NCI-H1436 treated with DMSO at 0.1 percent for 48 hours (cell line): ENCODE measurements around the gene SLC22A7.
"Not testable (repeated sequence)": the region's sequence is repeated elsewhere in the genome, so short reads cannot be mapped to it uniquely, and the experiment has no call there.

Experiments used
- DNase-seq: peaks from one replicate; lab custom pipeline; 2025; lab: John Stamatoyannopoulos, UW

The SLC22A7 gene

DNA sequence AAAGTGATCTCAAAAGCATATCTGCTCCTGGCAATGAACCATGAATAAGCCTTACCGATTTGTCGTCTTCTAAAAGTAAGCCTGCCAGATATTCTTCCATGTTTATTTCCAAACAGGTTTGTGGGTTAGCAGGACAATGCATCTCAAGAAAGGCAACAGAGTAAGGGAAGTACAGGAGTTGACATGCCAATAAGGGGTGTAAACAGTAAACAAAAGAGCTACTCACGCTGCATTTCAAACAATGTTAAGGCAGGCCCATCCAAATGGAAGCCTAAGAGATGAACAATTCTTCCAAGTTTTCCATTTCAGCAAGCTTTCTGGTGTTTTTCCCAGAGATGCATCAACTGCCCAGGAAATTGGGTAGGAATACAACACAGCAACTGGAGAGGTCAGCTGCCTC lies 38.3 kb downstream of the SLC22A7 start:
- DNase-seq, result no peak

DNA sequence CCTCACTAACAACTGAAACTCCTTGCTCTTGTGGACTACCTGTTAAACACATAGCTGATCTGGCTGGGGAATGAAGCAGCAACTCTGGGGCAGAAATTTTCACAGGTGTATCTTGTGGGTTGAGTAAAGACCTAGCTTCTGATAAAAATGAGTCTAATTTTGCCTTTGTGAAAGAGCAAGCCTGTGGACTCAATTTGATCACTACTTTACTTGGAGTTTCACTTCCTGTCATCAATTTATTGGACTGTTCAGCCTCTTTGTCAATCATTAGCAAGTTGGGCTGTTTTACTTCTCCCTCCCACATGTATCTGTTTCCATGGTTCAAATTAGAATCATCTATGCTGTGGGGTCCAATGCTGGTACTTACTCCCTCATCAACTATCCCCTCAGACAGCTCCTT lies 40.2 kb downstream of the SLC22A7 start:
- DNase-seq, result no peak

DNA sequence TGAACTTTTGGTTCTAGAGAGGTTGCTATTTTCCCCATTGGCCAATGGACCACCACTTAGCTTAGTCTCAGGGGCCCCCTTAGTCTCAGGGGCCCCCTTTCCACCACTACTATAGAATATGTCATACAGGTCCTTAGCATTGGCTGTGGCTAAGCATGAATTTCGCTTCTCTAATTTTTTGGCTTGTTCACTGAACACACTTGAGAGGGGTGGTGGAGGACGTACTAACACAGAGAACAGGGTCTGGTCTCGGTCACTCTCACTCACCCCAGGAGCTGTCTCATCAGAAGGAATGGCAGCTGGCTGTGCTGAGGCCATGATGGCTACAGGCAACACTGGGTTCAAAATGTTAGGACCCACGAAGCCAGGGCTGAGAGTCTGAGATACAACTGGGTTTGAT lies 41.1 kb downstream of the SLC22A7 start:
- no peak for DNase-seq

DNA sequence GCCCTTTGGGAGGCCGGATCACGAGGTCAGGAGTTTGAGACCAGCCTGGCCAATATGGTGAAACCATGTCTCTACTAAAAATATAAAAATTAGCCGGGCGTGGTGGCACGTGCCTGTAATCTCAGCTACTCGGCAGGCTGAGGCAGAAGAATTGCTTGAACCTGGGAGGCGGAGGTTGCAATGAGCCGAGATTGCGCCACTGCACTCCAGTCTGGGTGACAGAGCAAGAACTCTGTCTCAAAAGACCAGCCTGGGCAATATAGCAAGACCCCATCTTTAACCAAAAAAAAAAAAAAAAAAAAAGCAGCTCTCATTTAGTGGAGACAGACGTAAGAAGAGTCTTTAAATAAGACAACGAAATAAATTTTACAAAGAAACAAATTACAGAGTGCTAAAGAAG lies 48.2 kb downstream of the SLC22A7 start:
- DNase-seq, result not testable (repeated sequence)

DNA sequence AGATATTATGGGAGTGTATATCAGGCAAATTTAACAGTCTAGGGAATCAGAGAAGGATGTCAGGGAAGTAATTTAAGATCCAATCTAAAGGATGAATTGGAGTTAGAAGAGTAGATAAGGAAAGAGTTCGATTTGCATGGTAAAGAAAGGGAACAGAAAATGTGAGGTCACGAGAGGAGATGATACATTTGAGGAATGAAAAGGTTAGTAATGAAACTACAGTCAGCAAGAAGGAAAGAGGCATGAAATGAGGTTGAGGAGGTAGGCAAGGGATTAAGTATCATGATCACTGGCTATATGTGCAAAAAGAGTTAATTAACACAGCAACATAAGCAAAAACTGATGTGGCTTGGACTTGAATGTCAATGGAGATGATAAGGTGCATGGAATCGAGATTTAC lies 49.0 kb downstream of the SLC22A7 start:
- DNase-seq, result no peak

DNA sequence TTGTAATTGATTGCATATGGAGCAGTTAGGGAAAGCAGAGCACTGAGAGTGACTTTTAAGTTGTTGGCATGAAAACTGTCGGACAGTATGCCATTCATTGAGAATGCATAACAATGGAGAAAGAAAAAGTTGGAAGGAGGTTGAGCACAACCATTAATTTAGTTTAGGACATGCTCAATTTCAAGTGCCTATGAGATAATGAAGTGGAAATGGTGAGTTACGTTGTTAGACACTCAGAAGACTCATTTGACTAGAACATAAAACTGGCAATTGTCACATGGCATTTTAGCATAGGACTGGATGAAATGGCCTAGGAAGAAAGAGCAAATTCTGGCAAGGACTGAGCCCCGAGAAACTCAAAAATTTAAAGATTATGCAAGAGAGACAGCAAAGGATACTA lies 49.4 kb downstream of the SLC22A7 start:
- no peak for DNase-seq

DNA sequence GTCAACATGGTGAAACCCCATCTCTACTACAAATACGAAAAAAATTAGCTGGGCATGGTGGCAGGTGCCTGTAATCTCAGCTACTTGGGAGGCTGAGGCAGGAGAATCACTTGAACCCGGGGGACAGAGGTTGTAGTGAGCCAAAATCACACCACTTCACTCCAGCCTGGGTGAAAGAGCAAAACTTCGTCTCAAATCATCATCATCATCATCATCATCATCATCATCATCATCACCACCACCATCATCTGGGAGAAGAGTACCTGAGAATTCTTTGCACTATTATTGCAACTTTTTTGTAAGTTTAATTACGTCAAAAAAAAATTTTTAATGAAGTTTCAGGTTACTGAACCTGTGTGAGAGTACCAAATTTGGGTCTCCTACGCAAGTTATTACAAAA lies 53.9 kb downstream of the SLC22A7 start:
- DNase-seq, result not testable (repeated sequence)
